ENCODE results near the gene SLC4A3.

SLC4A3 gene

DNA sequence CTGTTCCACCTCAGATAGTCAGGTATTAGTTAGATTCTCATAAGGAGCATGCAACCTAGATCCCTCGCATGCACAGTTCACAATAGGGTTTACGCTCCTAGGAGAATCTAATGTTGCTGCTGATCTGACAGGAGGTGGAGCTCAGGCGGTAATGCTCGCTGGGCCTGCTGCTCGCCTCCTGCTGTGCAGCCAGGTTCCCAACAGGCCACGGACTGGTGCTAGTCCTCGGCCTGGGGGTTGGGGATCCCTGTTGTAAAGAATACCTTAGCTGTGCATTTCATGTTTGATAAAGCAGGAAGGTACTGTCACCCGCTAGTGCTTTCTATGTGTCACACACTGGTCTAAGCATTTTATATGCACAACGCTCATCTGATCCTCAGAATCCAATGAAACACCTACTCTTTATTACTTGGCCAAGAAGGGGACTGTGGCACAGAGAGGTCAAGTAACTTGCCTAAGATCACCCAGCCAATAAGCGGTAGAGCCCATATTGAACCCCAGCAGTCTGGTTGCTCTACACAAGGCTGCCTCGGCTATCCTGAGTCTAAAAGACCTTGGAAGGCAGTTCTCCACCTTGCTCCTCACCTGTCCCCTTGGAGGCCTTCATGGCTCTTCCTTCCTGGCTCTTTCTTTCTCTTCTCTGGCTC, 35.8 kb downstream of the SLC4A3 start:
- no peak overlapping the region for H3K4me3 ChIP-seq (ENCODE audit: low read depth, low read length)
- no peaks in the 10 kb centered on the region for H3K36me3 ChIP-seq (ENCODE audit: control insufficient read depth in 2 of 2, insufficient read depth in 1 of 2, low read length in 2 of 2)
- no peaks in the 10 kb centered on the region for H3K9me3 ChIP-seq (ENCODE audit: control insufficient read depth, insufficient read depth, low read depth, low read length)
- ChIA-PET CTCF (interaction anchor here (0.8 kb wide), 1 partner anchor 20 kb away, joined by 4 read pairs; no protein-coding TSS in a partner anchor), POLR2A (no interaction called here)
- TF ChIP-seq ZNF768 (tag by site-specific recombination; IDR thresholded peaks at IDR 0.05) (no peak), ZNF433 (tag by site-specific recombination; IDR thresholded peaks at IDR 0.05; ENCODE audit: low read depth) (no peak), SP7 (tag by site-specific recombination; IDR thresholded peaks at IDR 0.05) (no peak)
- TF ChIP-seq, protein P1, sequence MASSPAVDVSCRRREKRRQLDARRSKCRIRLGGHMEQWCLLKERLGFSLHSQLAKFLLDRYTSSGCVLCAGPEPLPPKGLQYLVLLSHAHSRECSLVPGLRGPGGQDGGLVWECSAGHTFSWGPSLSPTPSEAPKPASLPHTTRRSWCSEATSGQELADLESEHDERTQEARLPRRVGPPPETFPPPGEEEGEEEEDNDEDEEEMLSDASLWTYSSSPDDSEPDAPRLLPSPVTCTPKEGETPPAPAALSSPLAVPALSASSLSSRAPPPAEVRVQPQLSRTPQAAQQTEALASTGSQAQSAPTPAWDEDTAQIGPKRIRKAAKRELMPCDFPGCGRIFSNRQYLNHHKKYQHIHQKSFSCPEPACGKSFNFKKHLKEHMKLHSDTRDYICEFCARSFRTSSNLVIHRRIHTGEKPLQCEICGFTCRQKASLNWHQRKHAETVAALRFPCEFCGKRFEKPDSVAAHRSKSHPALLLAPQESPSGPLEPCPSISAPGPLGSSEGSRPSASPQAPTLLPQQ (tag by site-specific recombination; IDR thresholded peaks at IDR 0.05) = no peak
- no peaks in the 10 kb centered on the region for H3K4me1 ChIP-seq (ENCODE audit: control insufficient read depth, insufficient read depth, low read length)
- no peak overlapping the region for H3K27ac ChIP-seq (ENCODE audit: extremely low read depth, low read depth, low read length)

GRCh38 chr2:219664041-219664440, 36.6 kb downstream of the SLC4A3 start:
- H3K36me3 ChIP-seq (ENCODE audit: control insufficient read depth in 2 of 2, insufficient read depth in 1 of 2, low read length in 2 of 2) = no peaks in the 10 kb centered on the region
- ChIA-PET CTCF (interaction anchor here (0.8 to 0.9 kb wide), 2 partner anchors 21 to 104 kb away, joined by 3 to 4 read pairs; no protein-coding TSS in a partner anchor), POLR2A (no interaction called here)
- H3K27ac ChIP-seq (ENCODE audit: extremely low read depth, low read depth, low read length) = no peak overlapping the region
- no peaks in the 10 kb centered on the region for H3K9me3 ChIP-seq (ENCODE audit: control insufficient read depth, insufficient read depth, low read depth, low read length)
- no peaks in the 10 kb centered on the region for H3K4me1 ChIP-seq (ENCODE audit: control insufficient read depth, insufficient read depth, low read length)
- no peak overlapping the region for H3K4me3 ChIP-seq (ENCODE audit: low read depth, low read length)
- TF ChIP-seq ZNF544 (tag by site-specific recombination; IDR thresholded peaks at IDR 0.05) (no peak), AEBP2 (tag by site-specific recombination; IDR thresholded peaks at IDR 0.05; ENCODE audit: borderline replicate concordance) (no peak), ZNF132 (tag by site-specific recombination; IDR thresholded peaks at IDR 0.05; ENCODE audit: borderline replicate concordance) (no peak), ZNF518A (tag by site-specific recombination; conservative IDR thresholded peaks at IDR 0.05; ENCODE audit: low read depth) (no peak), EGR2 (tag by site-specific recombination; IDR thresholded peaks at IDR 0.05; ENCODE audit: low read depth) (no peak), ZNF837 (tag by site-specific recombination; IDR thresholded peaks at IDR 0.05) (no peak), ZNF266 (tag by site-specific recombination; IDR thresholded peaks at IDR 0.05; ENCODE audit: low read depth) (no peak), ZNF24 (tag by site-specific recombination; IDR thresholded peaks at IDR 0.05) (no peak), KLF1 (tag by site-specific recombination; IDR thresholded peaks at IDR 0.05) (no peak), ZNF701 (tag by site-specific recombination; IDR thresholded peaks at IDR 0.05) (no peak), ZNF324 (tag by site-specific recombination; IDR thresholded peaks at IDR 0.05) (no peak), PBX3 (CRISPR knock-in tag; IDR thresholded peaks at IDR 0.05) (no peak)
- TF ChIP-seq, protein P2, sequence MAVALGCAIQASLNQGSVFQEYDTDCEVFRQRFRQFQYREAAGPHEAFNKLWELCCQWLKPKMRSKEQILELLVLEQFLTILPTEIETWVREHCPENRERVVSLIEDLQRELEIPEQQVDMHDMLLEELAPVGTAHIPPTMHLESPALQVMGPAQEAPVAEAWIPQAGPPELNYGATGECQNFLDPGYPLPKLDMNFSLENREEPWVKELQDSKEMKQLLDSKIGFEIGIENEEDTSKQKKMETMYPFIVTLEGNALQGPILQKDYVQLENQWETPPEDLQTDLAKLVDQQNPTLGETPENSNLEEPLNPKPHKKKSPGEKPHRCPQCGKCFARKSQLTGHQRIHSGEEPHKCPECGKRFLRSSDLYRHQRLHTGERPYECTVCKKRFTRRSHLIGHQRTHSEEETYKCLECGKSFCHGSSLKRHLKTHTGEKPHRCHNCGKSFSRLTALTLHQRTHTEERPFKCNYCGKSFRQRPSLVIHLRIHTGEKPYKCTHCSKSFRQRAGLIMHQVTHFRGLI (tag by site-specific recombination; IDR thresholded peaks at IDR 0.05) = no peak
- TF ChIP-seq, protein P3, sequence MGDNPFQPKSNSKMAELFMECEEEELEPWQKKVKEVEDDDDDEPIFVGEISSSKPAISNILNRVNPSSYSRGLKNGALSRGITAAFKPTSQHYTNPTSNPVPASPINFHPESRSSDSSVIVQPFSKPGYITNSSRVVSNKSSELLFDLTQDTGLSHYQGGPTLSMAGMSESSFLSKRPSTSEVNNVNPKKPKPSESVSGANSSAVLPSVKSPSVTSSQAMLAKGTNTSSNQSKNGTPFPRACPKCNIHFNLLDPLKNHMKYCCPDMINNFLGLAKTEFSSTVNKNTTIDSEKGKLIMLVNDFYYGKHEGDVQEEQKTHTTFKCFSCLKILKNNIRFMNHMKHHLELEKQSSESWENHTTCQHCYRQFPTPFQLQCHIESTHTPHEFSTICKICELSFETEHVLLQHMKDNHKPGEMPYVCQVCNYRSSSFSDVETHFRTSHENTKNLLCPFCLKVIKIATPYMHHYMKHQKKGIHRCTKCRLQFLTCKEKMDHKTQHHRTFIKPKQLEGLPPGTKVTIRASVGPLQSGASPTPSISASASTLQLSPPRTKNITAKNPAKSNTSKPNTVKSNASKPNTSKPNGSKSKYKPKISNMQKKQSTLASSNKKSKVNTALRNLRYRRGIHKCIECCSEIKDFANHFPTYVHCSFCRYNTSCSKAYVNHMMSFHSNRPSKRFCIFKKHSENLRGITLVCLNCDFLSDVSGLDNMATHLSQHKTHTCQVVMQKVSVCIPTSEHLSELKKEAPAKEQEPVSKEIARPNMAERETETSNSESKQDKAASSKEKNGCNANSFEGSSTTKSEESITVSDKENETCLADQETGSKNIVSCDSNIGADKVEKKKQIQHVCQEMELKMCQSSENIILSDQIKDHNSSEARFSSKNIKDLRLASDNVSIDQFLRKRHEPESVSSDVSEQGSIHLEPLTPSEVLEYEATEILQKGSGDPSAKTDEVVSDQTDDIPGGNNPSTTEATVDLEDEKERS (tag by site-specific recombination; IDR thresholded peaks at IDR 0.05) = no peak

Measured in HEK293 (cell line).